ENCODE results near the gene PIK3C2B. TPM values are rescaled to one million over a fixed set of nuclear protein-coding genes. Genes with fewer than 3 reads are reported as not detected.
A peak's percentile ranks its signal among the peaks of the same experiment; 100 is the strongest.

PIK3C2B gene
- total RNA-seq, 2 donors from 2014 or later, result 14.2 to 28.7 TPM

GRCh38 chr1:204465546-204466415, 28.8 kb downstream of the PIK3C2B start:
- Mint-ChIP-seq H3K4me1 (ENCODE audit: low read depth in 2 of 2) (peaks cover 16 to 48% of the 10 kb centered on the region in 2 donors), H3K27me3 (no peaks in the 10 kb centered on the region), H3K36me3 (no peaks in the 10 kb centered on the region), H3K4me3 (no peak overlapping the region), H3K9me3 (no peaks in the 10 kb centered on the region), H3K27ac (peak overlapping the region in 1 of 2 donors; percentile 66)
- no peak for DNase-seq (ENCODE audit: low spot score)
- no peak for ATAC-seq

- Mint-ChIP-seq H3K36me3 (no peaks in the 10 kb centered on the region), H3K4me3 (no peak overlapping the region), H3K9me3 (no peaks in the 10 kb centered on the region), H3K27ac (peak overlapping the region in 1 of 2 donors; percentile 66), H3K4me1 (ENCODE audit: low read depth in 2 of 2) (peaks cover 16 to 47% of the 10 kb centered on the region in 2 donors), H3K27me3 (no peaks in the 10 kb centered on the region)
- DNase-seq (ENCODE audit: low spot score) (no peak), ATAC-seq (no peak)
Observed at GRCh38 chr1:204464701-204465100, 29.9 kb downstream of the PIK3C2B start.

DNA sequence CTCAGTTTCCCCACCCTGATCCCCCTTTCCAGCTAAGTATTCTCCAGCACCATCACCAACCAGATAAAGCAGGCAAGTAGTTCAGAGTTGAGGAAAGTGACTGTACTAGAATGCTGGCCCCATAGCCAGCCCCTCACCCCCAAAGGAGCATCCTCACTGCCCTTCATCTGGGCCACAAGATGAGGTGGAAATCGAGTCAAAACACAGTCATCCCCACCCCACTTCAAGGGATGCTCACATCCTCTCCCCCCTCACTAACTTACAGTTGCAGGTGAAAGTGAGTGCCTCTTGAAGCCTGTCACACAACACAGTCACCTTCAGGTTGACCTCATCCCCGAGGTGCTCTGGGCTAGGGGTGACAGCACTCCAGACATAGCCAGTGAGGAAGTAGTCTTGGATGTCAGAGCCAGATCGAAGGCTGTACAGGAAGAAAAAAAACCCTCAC, 30.4 kb downstream of the PIK3C2B start:
- Mint-ChIP-seq H3K27ac (peak overlapping the region in 1 of 2 donors; percentile 66), H3K27me3 (no peaks in the 10 kb centered on the region), H3K4me1 (ENCODE audit: low read depth in 2 of 2) (peaks cover 16 to 47% of the 10 kb centered on the region in 2 donors), H3K9me3 (no peaks in the 10 kb centered on the region), H3K36me3 (no peaks in the 10 kb centered on the region), H3K4me3 (no peak overlapping the region)
- ATAC-seq (no peak), DNase-seq (ENCODE audit: low spot score) (no peak)

DNA sequence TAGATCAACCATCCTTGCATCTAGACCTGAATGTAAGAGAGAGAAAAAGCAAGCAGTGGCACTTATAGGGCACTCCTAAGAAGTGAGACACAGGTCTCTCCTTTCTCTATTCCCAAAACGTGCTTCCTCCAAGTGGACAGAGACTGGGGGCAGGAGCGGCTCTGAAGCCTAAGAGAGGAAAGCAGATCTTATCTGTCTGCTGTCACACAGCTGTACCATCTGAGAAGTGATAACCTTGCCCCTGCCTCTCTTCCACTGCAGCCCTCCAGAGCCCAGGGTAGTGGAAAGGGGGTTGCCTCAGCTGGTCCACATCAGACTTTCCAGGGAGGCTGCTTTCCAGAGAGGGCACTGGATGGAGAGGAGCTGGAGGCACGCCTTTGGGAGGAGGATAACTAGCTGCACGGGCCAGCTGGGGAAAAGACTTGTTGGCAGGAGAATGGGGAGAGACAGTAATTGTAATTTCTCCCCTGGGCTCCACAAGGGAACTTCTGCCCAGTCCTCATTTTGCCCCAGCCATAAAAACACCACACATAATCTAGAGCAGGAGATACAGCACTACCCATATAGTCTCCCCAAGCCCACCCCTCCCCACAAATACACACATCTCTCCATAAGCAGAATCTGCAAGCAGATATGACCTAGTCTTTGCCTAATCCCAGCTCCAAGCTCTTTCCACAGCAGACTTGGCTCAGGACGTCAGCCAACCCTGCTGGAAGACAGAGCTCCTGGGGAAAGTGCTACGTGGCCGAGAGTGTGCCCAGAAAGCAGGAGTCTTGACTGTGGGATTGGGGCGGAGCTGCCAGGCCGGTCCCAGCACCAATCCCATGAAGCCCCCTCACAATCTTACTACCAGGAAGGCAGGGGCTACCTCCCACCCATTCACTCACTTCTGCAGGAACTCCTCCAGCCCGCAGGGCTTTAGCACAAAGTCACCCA, 31.2 kb downstream of the PIK3C2B start:
- Mint-ChIP-seq H3K4me1 (ENCODE audit: low read depth in 2 of 2) (peaks cover 16 to 47% of the 10 kb centered on the region in 2 donors), H3K27me3 (no peaks in the 10 kb centered on the region), H3K27ac (no peak overlapping the region), H3K4me3 (no peak overlapping the region), H3K9me3 (no peaks in the 10 kb centered on the region), H3K36me3 (no peaks in the 10 kb centered on the region)
- DNase-seq (ENCODE audit: low spot score) (no peak), ATAC-seq (no peak)

DNA sequence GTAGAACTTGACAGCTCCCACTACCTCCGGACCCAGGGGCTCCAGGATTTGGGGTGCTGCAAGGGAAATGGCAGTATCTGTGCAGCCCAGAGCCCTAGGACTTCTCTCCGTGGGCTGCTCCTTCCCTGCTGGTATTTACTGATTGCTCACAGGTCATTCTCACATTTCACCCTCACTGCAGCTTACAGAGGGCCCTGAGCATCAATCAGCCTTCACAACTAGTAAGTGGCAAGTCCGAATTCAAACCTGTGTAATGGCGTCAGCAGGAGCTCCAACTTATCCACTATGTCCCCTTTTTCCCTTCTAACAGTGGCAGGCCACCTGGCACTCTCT, 32.4 kb downstream of the PIK3C2B start:
- DNase-seq (ENCODE audit: low spot score) (no peak), ATAC-seq (no peak)
- no peaks in the 10 kb centered on the region for H3K27me3 Mint-ChIP-seq
- no peaks in the 10 kb centered on the region for H3K36me3 Mint-ChIP-seq
- H3K9me3 Mint-ChIP-seq, result no peaks in the 10 kb centered on the region
- no peak overlapping the region for H3K4me3 Mint-ChIP-seq
- peak overlapping the region in 1 of 2 donors; percentile 84 for H3K27ac Mint-ChIP-seq
- peaks cover 16 to 47% of the 10 kb centered on the region in 2 donors for H3K4me1 Mint-ChIP-seq (ENCODE audit: low read depth in 2 of 2)

DNA sequence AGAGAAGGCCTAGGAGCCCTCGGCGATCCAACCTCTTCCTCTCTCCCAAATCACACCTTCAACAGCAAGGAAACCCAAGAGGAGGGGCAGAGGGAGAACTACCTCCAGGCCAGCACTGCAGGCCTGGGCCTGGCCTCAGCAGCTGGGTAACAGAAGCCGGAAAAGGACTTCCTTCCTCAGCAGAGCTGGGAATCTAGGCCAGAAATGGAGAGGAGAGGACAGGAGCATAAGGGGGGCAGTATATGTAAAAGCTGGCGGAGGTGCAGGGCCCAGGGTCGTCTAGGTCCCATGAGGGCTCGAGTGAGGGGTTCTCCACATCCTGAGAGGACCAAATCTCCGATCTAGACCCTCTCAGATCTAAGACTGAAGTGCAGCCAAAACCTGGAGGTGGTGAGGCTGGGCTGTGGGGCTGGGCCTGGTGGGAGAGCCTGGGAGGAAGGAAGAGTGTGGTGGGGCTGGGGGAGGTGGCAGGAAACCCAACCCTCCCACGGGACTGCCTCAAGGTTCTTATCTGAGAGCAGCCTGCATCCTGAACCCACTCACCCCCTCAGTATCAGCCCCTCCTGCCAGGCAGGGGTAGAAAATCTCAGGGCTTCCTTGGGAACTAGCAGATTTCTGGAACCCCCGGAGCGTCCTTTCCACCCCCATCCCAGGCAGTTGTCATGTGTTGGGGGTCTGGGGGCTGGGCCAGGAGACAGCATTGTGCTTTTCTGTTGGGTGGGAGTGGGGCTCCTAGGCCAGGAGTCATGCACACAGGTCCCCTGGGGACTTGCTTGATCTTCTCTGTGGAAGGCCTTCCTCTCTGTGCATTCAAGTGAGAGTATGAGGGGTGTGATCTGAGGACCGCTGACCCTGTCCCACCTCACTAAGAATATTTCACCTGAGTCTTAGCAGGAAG, 33.0 kb downstream of the PIK3C2B start:
- no peaks in the 10 kb centered on the region for H3K9me3 Mint-ChIP-seq
- DNase-seq (ENCODE audit: low spot score), result no peak
- H3K36me3 Mint-ChIP-seq, result no peaks in the 10 kb centered on the region
- ATAC-seq, result peak in 1 of 2 donors; percentile 3
- no peaks in the 10 kb centered on the region for H3K27me3 Mint-ChIP-seq
- H3K4me3 Mint-ChIP-seq, result peak overlapping the region; percentile 10
- peak overlapping the region; percentile 53 to 84 for H3K27ac Mint-ChIP-seq
- H3K4me1 Mint-ChIP-seq (ENCODE audit: low read depth in 2 of 2), result peaks cover 16 to 47% of the 10 kb centered on the region in 2 donors

DNA sequence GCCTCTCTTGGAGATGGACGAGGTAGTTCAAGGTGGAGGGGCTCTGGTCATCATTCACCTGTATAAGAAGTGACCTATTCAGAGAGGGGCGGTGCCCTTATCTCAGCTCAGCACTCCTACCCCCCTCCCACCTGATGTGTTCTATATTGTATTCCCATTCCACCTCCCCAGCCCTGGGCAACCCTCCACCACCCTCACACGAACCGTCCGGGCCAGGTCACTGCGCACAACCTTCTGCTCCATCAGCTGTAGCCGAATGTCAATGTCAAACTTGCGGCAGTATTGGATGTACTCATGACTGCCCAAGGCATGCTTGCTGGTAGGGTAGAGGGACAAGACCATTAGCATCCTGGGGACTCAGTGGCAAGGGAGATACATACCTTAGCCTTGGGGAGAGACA, 34.3 kb downstream of the PIK3C2B start:
- no peak overlapping the region for H3K27ac Mint-ChIP-seq
- DNase-seq (ENCODE audit: low spot score), result no peak
- H3K27me3 Mint-ChIP-seq, result no peaks in the 10 kb centered on the region
- H3K4me3 Mint-ChIP-seq, result no peak overlapping the region
- H3K4me1 Mint-ChIP-seq (ENCODE audit: low read depth in 2 of 2), result peaks cover 14 to 37% of the 10 kb centered on the region in 2 donors
- no peaks in the 10 kb centered on the region for H3K9me3 Mint-ChIP-seq
- no peaks in the 10 kb centered on the region for H3K36me3 Mint-ChIP-seq
- ATAC-seq, result no peak

- no peaks in the 10 kb centered on the region for H3K9me3 Mint-ChIP-seq
- DNase-seq (ENCODE audit: low spot score), result no peak
- H3K27me3 Mint-ChIP-seq, result no peaks in the 10 kb centered on the region
- H3K36me3 Mint-ChIP-seq, result no peaks in the 10 kb centered on the region
- no peak for ATAC-seq
- H3K4me1 Mint-ChIP-seq (ENCODE audit: low read depth in 2 of 2), result peaks cover 8 to 31% of the 10 kb centered on the region in 2 donors
- no peak overlapping the region for H3K27ac Mint-ChIP-seq
- no peak overlapping the region for H3K4me3 Mint-ChIP-seq
Observed at GRCh38 chr1:204459706-204460105, 34.9 kb downstream of the PIK3C2B start.

DNA sequence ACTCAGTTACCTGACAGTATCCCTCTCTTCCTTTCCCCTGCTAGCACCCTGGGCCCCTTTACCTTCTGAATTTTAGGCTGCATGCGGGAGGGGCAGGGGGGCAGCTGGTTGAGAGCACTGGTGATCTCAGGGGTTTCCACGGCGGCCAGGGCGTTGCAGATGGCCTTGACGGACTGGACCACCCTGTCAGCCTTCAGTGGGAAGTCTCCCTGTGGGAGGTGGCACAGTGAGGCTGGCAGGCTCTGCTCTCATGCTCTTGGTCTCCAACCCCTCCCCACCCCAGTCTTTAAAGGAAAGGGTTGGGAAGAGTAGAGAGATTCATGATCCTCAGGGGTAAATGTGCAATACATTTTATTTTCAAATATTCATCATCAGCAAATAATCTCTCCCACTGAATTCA, 36.9 kb downstream of the PIK3C2B start:
- DNase-seq (ENCODE audit: low spot score), result no peak
- Mint-ChIP-seq H3K36me3 (no peaks in the 10 kb centered on the region), H3K4me1 (ENCODE audit: low read depth in 2 of 2) (peaks cover 16 to 27% of the 10 kb centered on the region in 2 donors), H3K4me3 (no peak overlapping the region), H3K27me3 (no peaks in the 10 kb centered on the region), H3K9me3 (no peaks in the 10 kb centered on the region), H3K27ac (peak overlapping the region in 1 of 2 donors; percentile 32)
- no peak for ATAC-seq

DNA sequence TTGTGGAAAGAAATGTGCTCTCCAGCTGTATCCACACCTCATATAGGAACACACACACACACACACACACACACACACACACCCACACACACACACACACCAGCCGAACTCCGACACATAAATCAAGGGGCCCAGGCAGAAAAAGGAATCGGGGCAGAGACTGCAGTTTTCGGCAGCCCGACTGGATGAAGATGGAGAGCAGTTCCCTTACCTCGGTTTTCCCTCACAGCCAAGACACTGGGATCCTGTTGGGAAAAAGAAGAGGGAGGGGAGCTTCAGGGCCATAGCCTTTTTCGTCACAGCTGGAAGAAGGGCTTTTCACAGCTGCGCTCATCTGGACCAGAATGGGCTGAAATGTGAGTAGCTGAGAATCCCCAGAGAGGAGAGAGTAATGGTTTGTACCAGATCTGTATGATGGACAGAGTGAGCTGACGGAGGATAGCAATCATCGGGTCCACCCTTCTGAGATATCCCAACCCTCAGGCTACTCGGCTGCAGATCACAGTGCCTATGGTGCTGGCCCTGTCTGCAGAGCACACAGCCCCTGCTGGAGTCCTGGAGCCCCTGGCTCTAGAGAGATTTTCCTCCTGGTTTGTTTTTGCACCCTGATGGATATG, 37.7 kb downstream of the PIK3C2B start:
- Mint-ChIP-seq H3K27me3 (no peaks in the 10 kb centered on the region), H3K36me3 (no peaks in the 10 kb centered on the region), H3K4me3 (no peak overlapping the region), H3K27ac (peak overlapping the region in 1 of 2 donors; percentile 32), H3K4me1 (ENCODE audit: low read depth in 2 of 2) (peaks cover 17 to 22% of the 10 kb centered on the region in 2 donors), H3K9me3 (no peaks in the 10 kb centered on the region)
- ATAC-seq (no peak), DNase-seq (ENCODE audit: low spot score) (no peak)

DNA sequence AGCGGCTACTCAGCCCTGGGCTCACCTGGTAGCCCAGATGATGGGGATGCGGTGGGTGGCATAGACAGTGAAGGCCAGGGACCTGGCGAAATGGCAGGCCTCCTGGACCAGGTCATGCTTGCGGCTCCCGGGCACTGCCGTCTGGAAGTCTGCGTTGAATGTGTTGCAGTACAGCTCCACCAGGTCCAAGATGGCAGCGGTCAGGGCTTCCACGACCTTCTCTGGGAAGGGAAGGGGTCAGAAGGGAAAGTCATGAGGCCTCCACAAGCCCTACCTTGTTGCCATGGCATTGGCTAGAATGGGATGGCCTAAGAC, 38.8 kb downstream of the PIK3C2B start:
- Mint-ChIP-seq H3K27ac (no peak overlapping the region), H3K27me3 (no peaks in the 10 kb centered on the region), H3K36me3 (no peaks in the 10 kb centered on the region), H3K4me1 (ENCODE audit: low read depth in 2 of 2) (peaks cover 10 to 21% of the 10 kb centered on the region in 2 donors), H3K4me3 (no peak overlapping the region), H3K9me3 (no peaks in the 10 kb centered on the region)
- DNase-seq (ENCODE audit: low spot score), result no peak
- no peak for ATAC-seq

GRCh38 chr1:204455063-204455830, 39.4 kb downstream of the PIK3C2B start:
- ATAC-seq, result no peak
- DNase-seq (ENCODE audit: low spot score), result no peak
- Mint-ChIP-seq H3K9me3 (no peaks in the 10 kb centered on the region), H3K27ac (peak overlapping the region in 1 of 2 donors; percentile 96), H3K27me3 (no peaks in the 10 kb centered on the region), H3K36me3 (no peaks in the 10 kb centered on the region), H3K4me3 (no peak overlapping the region), H3K4me1 (ENCODE audit: low read depth in 2 of 2) (peaks cover 10 to 20% of the 10 kb centered on the region in 2 donors)
